Neural progenitor cell (in vitro differentiated cells): ENCODE measurements around the gene KCTD11.

ENCODE experiments used
- EZH2 ChIP-seq: fragments of 200-600 bp; sonication (generic); IDR thresholded peaks from 2 replicates; pipeline ENCODE4 v1.6.1; 2017; ENCODE audit warnings: antibody characterized with exemption, mild to moderate bottlenecking, moderate library complexity
- EZH2phosphoT487 ChIP-seq: fragments of 200-600 bp; sonication (generic); IDR thresholded peaks from 2 replicates; pipeline ENCODE4 v1.6.1; 2017; ENCODE audit warnings: antibody characterized with exemption
- TF ChIP-seq, protein P1 (sequence below): fragments of 200-600 bp; sonication (generic); IDR thresholded peaks from 2 replicates; pipeline ENCODE4 v1.5.1; 2017; ENCODE audit warnings: antibody characterized with exemption, mild to moderate bottlenecking

DNA sequence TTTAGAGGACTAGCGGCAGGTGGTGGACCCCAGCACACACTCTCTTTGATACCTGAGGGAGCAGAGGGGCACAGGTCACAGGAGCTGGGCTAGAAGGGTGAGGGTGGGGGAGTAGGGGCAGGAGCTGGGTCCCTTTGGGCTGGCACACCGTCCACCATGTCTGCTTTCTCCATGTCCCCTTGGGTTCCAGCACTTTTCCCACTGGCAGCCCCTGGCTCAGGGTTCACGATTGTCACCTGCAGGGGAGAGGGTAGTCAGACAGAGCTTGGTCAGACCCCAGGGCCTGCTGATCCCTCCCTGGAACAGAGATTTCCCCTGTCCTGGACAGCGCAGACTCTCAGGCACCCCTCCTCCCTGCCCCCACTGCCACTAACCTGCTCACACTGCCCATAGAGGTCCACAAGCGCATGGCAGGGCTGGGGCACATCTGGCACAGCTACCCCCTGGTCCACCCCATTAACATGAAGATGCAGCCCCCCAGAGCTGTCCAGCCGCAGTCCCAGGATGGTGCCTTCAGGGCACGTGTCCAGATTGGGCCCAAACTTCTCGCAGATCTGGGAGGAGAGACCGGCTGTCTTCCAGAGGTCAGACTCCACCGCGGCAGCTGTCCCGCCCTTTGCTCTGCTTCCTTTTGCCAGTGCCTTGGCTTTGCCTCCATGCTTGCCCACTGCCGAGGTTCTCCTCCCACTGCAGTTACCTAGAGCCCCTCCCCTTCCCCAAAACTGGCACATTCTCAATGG lies 33.7 kb upstream of the KCTD11 start:
- TF ChIP-seq, protein P1, sequence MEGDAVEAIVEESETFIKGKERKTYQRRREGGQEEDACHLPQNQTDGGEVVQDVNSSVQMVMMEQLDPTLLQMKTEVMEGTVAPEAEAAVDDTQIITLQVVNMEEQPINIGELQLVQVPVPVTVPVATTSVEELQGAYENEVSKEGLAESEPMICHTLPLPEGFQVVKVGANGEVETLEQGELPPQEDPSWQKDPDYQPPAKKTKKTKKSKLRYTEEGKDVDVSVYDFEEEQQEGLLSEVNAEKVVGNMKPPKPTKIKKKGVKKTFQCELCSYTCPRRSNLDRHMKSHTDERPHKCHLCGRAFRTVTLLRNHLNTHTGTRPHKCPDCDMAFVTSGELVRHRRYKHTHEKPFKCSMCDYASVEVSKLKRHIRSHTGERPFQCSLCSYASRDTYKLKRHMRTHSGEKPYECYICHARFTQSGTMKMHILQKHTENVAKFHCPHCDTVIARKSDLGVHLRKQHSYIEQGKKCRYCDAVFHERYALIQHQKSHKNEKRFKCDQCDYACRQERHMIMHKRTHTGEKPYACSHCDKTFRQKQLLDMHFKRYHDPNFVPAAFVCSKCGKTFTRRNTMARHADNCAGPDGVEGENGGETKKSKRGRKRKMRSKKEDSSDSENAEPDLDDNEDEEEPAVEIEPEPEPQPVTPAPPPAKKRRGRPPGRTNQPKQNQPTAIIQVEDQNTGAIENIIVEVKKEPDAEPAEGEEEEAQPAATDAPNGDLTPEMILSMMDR = no peak
- TF ChIP-seq EZH2 (no peak), EZH2phosphoT487 (no peak)
